ENCODE measurements around the gene CA4. TPM values are rescaled to one million over a fixed set of nuclear protein-coding genes. Genes with fewer than 3 reads are reported as not detected.
"Not testable (repeated sequence)": the region's sequence is repeated elsewhere in the genome, so short reads cannot be mapped to it uniquely, and the experiment has no call there.

CA4 gene
- total RNA-seq, 2 donors from 2014 or later, result not detected

DNA sequence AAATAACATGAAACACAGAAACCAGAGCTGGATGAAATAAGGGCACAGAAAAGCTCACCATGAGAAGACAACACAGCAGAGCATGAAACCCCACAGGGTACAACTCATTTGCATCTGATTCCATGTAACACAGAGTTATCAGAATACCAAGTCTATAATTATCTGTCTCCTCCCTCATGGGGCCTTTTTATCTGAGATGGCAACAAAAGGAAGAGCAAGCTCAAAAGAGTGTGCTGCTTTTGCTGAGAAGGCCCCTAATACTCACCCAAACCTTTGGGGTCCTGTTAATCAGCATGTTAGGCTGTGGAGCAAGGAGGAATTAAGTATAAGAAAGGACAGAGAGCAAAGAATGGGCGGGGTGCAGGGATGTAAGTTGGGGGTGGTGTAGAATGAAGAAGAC, 36.6 kb downstream of the CA4 start:
- H3K36me3 Mint-ChIP-seq (ENCODE audit: low read depth); ATAC-seq; H3K27ac Mint-ChIP-seq: not testable (repeated sequence)

DNA sequence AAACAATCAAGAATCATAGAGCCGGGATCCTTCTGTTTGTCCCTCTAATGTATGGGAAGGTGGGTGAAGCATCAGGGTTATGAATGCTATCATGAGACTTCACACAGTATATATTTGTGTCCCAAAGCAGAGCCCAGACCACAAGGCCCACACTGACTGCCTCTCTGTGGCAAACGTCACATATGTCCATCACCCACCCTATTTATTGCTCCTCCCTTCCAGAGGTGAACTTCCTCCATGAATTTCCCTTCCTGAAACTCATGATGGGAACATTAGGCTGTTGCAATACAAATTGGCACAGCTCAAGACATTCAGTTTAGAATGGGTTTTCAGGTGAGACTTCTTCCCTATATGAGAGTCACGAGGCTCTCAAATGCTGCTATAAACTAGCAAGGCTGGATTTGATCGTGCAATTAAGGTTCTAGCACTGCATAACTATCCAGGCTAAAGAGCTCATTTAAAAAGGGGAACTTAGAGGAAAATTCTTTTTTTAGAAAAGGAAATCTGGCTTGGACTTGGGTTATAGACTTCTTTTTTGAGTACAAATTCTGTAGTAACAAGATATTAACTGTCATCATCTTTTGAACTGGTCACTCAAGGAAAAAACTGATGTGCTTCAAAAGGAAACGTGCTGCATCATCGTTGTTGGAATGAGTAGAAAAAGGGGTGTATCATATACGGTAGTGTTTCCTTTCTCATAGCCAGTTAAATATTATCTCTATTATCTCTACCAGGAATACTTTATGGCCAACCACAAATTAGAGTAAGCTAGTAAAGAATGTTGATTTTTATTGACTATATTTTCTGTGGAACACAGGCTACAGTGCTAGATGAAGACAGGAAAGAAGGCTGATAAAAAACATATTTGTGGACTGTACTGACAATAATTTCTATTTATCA, 37.3 kb downstream of the CA4 start:
- ATAC-seq; H3K9me3 ChIP-seq (ENCODE audit: control insufficient read depth, low read length, poor library complexity, severe bottlenecking); H3K4me1 Mint-ChIP-seq; H3K36me3 Mint-ChIP-seq (ENCODE audit: low read depth); H3K27me3 Mint-ChIP-seq; H3K4me3 Mint-ChIP-seq; DNase-seq; H3K27ac Mint-ChIP-seq: not testable (repeated sequence)

More for the DNA sequence above, 36.6 kb downstream of the CA4 start:
- H3K27me3 Mint-ChIP-seq; DNase-seq; H3K4me1 Mint-ChIP-seq; H3K4me3 Mint-ChIP-seq; H3K9me3 ChIP-seq (ENCODE audit: control insufficient read depth, low read length, poor library complexity, severe bottlenecking): not testable (repeated sequence)

DNA sequence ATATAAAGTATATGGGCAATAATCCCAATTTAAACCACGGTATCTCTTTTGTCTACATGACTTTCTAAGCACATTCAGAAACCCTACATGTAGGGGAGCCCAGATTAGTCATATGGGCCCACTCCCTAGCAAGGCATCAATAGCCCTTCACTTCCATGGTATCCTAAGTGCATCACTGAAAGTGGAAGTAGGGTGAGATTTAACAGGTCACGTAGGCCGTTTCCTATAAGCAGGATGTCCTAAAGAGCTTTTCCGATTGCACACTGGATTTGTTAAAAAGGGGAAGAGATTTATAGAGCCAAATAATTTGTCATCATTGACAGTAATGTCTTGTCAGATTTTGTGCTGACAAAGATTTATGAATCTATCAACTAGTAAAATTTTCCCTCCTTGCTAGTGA, 39.0 kb downstream of the CA4 start:
- H3K9me3 ChIP-seq (ENCODE audit: control insufficient read depth, low read length, poor library complexity, severe bottlenecking), result no peaks in the 10 kb centered on the region
- no peaks in the 10 kb centered on the region for H3K4me1 Mint-ChIP-seq
- ATAC-seq, result no peak
- H3K27ac Mint-ChIP-seq, result no peak overlapping the region
- no peaks in the 10 kb centered on the region for H3K27me3 Mint-ChIP-seq
- no peak for DNase-seq
- no peak overlapping the region for H3K4me3 Mint-ChIP-seq
- H3K36me3 Mint-ChIP-seq (ENCODE audit: low read depth), result peaks cover 2% of the 10 kb centered on the region

DNA sequence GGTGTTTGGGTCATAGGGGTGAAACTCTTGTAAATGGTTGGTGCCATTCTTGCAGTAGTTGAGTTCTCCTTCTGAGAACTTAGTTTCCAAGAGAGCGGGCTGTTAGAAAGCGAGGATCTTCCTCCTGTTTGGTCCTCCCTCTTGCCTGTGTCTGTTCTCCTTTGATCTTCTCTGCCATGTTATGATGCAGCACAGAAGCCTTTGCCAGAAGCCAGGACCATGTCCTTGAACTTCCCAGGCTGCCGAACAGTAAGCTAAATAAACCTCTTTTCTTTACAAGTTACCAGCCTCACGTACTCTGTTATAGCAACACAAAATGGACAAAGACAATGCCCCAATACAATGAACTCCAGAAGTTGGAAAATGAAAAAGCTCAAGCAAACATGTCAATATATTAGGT, 40.3 kb downstream of the CA4 start:
- H3K27me3 Mint-ChIP-seq; H3K4me3 Mint-ChIP-seq; H3K9me3 ChIP-seq (ENCODE audit: control insufficient read depth, low read length, poor library complexity, severe bottlenecking); DNase-seq; H3K4me1 Mint-ChIP-seq; ATAC-seq; H3K27ac Mint-ChIP-seq: not testable (repeated sequence)
- H3K36me3 Mint-ChIP-seq (ENCODE audit: low read depth), result peaks cover 11% of the 10 kb centered on the region

DNA sequence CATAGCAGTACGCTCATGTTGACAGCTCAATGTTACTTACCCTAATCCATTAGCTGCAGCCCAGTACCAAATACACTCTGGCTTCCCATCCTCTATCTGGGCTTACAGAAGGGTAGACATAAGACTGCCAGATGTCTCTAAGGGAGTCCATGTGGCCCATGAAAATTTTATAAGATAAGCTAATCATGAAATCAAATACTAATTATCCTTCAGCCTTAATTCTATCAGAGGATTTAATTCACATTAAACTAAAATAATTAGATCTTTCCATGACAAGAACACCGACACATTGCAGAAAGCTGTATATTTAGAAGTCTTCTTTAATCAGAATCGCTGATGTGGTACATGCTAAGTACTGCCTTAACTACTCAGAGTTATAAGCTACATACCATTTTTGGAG, 43.3 kb downstream of the CA4 start:
- H3K36me3 Mint-ChIP-seq (ENCODE audit: low read depth), result peaks cover 16% of the 10 kb centered on the region
- H3K4me3 Mint-ChIP-seq; H3K27me3 Mint-ChIP-seq; DNase-seq; H3K9me3 ChIP-seq (ENCODE audit: control insufficient read depth, low read length, poor library complexity, severe bottlenecking); H3K27ac Mint-ChIP-seq; ATAC-seq; H3K4me1 Mint-ChIP-seq: not testable (repeated sequence)

DNA sequence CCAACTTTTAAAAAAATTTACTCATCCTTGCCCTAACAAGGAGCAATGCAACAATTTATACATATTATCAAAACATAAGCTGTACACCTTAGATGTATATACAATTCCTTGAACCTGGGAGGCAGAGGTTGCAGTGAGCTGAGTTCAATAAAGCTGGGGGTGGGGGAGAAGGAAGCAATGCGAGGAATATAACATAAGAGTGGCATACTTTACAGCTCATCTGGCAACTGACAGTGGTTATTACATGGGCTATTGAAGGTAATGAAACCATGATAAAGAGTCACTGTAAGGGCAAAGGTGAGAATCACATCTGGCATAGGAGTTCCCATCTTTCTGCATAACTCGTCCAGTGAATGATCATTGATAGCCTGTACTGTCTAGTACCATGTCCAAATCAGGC, 43.7 kb downstream of the CA4 start:
- no peak overlapping the region for H3K27ac Mint-ChIP-seq
- H3K36me3 Mint-ChIP-seq (ENCODE audit: low read depth), result peaks cover 16% of the 10 kb centered on the region
- no peaks in the 10 kb centered on the region for H3K27me3 Mint-ChIP-seq

GRCh38 chr17:60194141-60194540, 44.4 kb downstream of the CA4 start:
- H3K36me3 Mint-ChIP-seq (ENCODE audit: low read depth), result peaks cover 16% of the 10 kb centered on the region
- DNase-seq, ATAC-seq: not testable (repeated sequence)

More for the DNA sequence above, 43.7 kb downstream of the CA4 start:
- Mint-ChIP-seq H3K4me1 (peaks cover 7% of the 10 kb centered on the region), H3K4me3 (no peak overlapping the region)
- DNase-seq, result no peak
- H3K9me3 ChIP-seq (ENCODE audit: control insufficient read depth, low read length, poor library complexity, severe bottlenecking), result no peaks in the 10 kb centered on the region
- ATAC-seq, result no peak

DNA sequence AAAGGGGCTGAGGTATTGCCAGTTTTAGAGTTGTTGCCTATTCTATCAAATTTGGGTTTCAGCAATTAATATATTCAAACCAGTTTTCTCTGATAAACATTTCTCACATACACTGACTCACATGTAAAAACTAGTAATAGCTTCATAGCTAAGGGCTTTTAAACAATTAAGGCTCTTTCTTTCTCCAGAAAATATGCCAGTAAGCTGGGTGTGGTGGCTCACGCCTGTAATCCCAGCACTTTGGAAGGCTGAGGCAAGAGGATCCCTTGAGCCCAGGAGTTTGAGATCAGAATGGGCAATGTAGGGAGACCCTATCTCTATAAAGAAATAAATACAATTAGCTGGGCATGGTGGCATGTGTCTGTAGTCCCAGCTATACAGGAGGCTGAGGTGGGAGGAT, 48.9 kb downstream of the CA4 start:
- not testable (repeated sequence) for H3K4me1 Mint-ChIP-seq

More at GRCh38 chr17:60194141-60194540, 44.4 kb downstream of the CA4 start:
- H3K27ac Mint-ChIP-seq, result peak overlapping the region; percentile 68
- not testable (repeated sequence) for H3K4me3 Mint-ChIP-seq; H3K27me3 Mint-ChIP-seq; H3K9me3 ChIP-seq (ENCODE audit: control insufficient read depth, low read length, poor library complexity, severe bottlenecking); H3K4me1 Mint-ChIP-seq

GRCh38 chr17:60205782-60206181, 56.0 kb downstream of the CA4 start:
- H3K4me1 Mint-ChIP-seq; H3K36me3 Mint-ChIP-seq (ENCODE audit: low read depth); H3K4me3 Mint-ChIP-seq; H3K9me3 ChIP-seq (ENCODE audit: control insufficient read depth, low read length, poor library complexity, severe bottlenecking); H3K27ac Mint-ChIP-seq; H3K27me3 Mint-ChIP-seq; DNase-seq; ATAC-seq: not testable (repeated sequence)

More for the DNA sequence above, 48.9 kb downstream of the CA4 start:
- H3K27ac Mint-ChIP-seq; H3K9me3 ChIP-seq (ENCODE audit: control insufficient read depth, low read length, poor library complexity, severe bottlenecking); ATAC-seq; DNase-seq; H3K27me3 Mint-ChIP-seq; H3K4me3 Mint-ChIP-seq: not testable (repeated sequence)
- H3K36me3 Mint-ChIP-seq (ENCODE audit: low read depth), result peaks cover 14% of the 10 kb centered on the region

DNA sequence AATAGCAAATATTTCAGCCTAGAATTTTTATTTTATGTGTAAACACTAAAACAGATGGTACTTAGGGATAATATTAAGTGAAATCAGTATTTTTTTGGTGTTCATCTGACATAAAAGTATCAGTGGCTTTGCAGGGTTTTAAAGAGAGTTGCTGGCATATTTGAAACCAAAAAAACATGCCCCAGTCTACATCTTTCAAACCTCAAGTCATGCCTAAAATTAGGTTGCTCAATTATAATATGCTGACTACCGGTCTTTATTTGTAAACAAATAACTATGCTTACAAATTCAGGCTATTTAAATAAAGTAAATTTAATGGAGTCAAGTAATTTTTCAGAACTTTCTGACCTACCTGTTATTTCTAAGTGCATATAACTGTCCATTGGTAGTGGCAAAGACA, 58.5 kb downstream of the CA4 start:
- H3K9me3 ChIP-seq (ENCODE audit: control insufficient read depth, low read length, poor library complexity, severe bottlenecking); DNase-seq; H3K36me3 Mint-ChIP-seq (ENCODE audit: low read depth); H3K27ac Mint-ChIP-seq; ATAC-seq; H3K4me1 Mint-ChIP-seq; H3K27me3 Mint-ChIP-seq; H3K4me3 Mint-ChIP-seq: not testable (repeated sequence)

Other genes starting within 250 kb of the CA4 start
- 10 to 100 TPM; 21.9 to 27.5 TPM for gene RNFT1, start 185.2 kb upstream of the CA4 start, total RNA-seq
- 10 to 100 TPM; 13.7 to 18.5 TPM for gene HEATR6, start 71.1 kb upstream of the CA4 start, total RNA-seq
- gene USP32, start 242.2 kb downstream of the CA4 start, total RNA-seq, result 10 to 100 TPM; 27.5 to 34.2 TPM

All from T-helper 17 cell (primary cell).